Gastrocnemius medialis (tissue), 4 donors: ENCODE measurements around the gene PDLIM7.

Source experiments
- POLR2A ChIP-seq, 2 donors: fragments of 450-650 bp; IDR thresholded peaks; one replicate each; pipeline ENCODE4 v1.6.1; 2017; ENCODE audit warnings: antibody characterized with exemption in 2 of 2, mild to moderate bottlenecking in 2 of 2, moderate library complexity in 2 of 2
- TF ChIP-seq, protein P1 (sequence below), 5 experiments: fragments of 450-650 bp in 3 of 5; fragments of 200-600 bp in 2 of 5; sonication (generic) in 2 of 5; IDR thresholded peaks in 4 of 5; conservative IDR thresholded peaks in 1 of 5; 1 replicate in 4 of 5; 2 replicates in 1 of 5; pipeline ENCODE4 v1.5.1; 2016 to 2019; ENCODE audit warnings: antibody characterized with exemption in 5 of 5, mild to moderate bottlenecking in 3 of 5, moderate library complexity in 3 of 5

GRCh38 chr5:177487144-177487543, 10.3 kb downstream of the PDLIM7 start:
- TF ChIP-seq POLR2A (IDR thresholded peaks at IDR 0.05), result no peak
- TF ChIP-seq, protein P1, sequence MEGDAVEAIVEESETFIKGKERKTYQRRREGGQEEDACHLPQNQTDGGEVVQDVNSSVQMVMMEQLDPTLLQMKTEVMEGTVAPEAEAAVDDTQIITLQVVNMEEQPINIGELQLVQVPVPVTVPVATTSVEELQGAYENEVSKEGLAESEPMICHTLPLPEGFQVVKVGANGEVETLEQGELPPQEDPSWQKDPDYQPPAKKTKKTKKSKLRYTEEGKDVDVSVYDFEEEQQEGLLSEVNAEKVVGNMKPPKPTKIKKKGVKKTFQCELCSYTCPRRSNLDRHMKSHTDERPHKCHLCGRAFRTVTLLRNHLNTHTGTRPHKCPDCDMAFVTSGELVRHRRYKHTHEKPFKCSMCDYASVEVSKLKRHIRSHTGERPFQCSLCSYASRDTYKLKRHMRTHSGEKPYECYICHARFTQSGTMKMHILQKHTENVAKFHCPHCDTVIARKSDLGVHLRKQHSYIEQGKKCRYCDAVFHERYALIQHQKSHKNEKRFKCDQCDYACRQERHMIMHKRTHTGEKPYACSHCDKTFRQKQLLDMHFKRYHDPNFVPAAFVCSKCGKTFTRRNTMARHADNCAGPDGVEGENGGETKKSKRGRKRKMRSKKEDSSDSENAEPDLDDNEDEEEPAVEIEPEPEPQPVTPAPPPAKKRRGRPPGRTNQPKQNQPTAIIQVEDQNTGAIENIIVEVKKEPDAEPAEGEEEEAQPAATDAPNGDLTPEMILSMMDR (IDR thresholded peaks at IDR 0.05 in 4 of 5, conservative IDR thresholded peaks at IDR 0.05 in 1 of 5), result no peak
